Activated CD4-positive, alpha-beta memory T cell treated with anti-CD3 and anti-CD28 coated beads, Interleukin-2, amount 10 ng/mL, durations not matched to agents 7 days and 5 days (primary cell): ENCODE measurements around the gene IL1R1. TPM values are rescaled to one million over a fixed set of nuclear protein-coding genes. Genes with fewer than 3 reads are reported as not detected.

Source experiments
- CTCF ChIA-PET: fragments of 350-600 bp; sonication (Branson Sonifier 250); formaldehyde crosslinking; loops from one replicate; lab custom pipeline; 2021; ENCODE audit warnings: antibody characterized with exemption, inconsistent platforms; lab: Charles Lee
- POLR2A ChIA-PET: fragments of 350-600 bp; sonication (Branson Sonifier 250); formaldehyde crosslinking; loops from one replicate; lab custom pipeline; 2021; ENCODE audit warnings: antibody characterized with exemption; lab: Charles Lee
- DNase-seq: peaks from one replicate; pipeline ENCODE4 v3.0.0-alpha.2; 2020
- H3K27ac Mint-ChIP-seq: one replicate; pipeline ENCODE4 v1.8.0; 2021; ENCODE audit warnings: mild to moderate bottlenecking, mixed read lengths
- H3K27me3 Mint-ChIP-seq: one replicate; pipeline ENCODE4 v1.8.0; 2021; ENCODE audit warnings: mixed read lengths
- H3K36me3 Mint-ChIP-seq: one replicate; pipeline ENCODE4 v1.8.0; 2021; ENCODE audit warnings: low read depth, mixed read lengths
- H3K4me1 Mint-ChIP-seq: one replicate; pipeline ENCODE4 v1.8.0; 2021; ENCODE audit warnings: mixed read lengths
- H3K4me3 Mint-ChIP-seq: one replicate; pipeline ENCODE4 v1.8.0; 2021; ENCODE audit warnings: mild to moderate bottlenecking, mixed read lengths
- H3K9me3 Mint-ChIP-seq: one replicate; pipeline ENCODE4 v1.8.0; 2021; ENCODE audit warnings: mixed read lengths
- total RNA-seq, 2 experiments: library from RNA; stranded (reverse); gene quantifications; one replicate each; pipeline ENCODE4 v1.2.3, GENCODE V29; 2021

IL1R1 gene
- total RNA-seq, 2 experiments from 2014 or later, result 1.3 to 1.5 TPM

DNA sequence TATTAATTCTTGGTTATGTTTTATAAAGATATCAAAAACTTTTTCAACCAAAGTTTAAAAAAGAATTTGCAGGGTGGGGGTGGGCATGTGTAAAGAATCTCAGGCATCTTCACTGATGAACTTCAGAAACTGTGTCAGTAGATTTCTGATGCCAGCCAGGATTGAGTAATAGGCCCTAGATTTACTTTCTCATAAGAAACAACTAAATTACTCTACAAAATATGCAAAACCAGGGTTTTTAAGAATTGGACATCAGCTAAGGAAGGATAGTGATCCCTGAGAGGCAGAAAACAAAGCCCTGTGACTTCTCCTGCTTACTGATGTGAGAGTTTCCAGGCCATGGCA is 11.9 kb upstream of the IL1R1 start:
- H3K4me3 Mint-ChIP-seq, result no peak overlapping the region
- ChIA-PET CTCF (interaction anchor here (0.6 kb wide), 1 partner anchor 202 kb away, joined by 3 read pairs; no protein-coding TSS in a partner anchor), POLR2A (no interaction called here)
- H3K36me3 Mint-ChIP-seq, result no peaks in the 10 kb centered on the region
- H3K4me1 Mint-ChIP-seq, result peaks cover 4% of the 10 kb centered on the region
- H3K27me3 Mint-ChIP-seq, result peaks cover 2% of the 10 kb centered on the region
- H3K9me3 Mint-ChIP-seq, result peaks cover 14% of the 10 kb centered on the region
- no peak for DNase-seq
- no peak overlapping the region for H3K27ac Mint-ChIP-seq

GRCh38 chr2:102131564-102131963 is 11.0 kb upstream of the IL1R1 start:
- peaks cover 1% of the 10 kb centered on the region for H3K27me3 Mint-ChIP-seq
- POLR2A ChIA-PET, result no interaction called here
- CTCF ChIA-PET, result no interaction called here
- peaks cover 5% of the 10 kb centered on the region for H3K4me1 Mint-ChIP-seq
- H3K27ac Mint-ChIP-seq, result no peak overlapping the region
- no peaks in the 10 kb centered on the region for H3K36me3 Mint-ChIP-seq
- no peak overlapping the region for H3K4me3 Mint-ChIP-seq
- H3K9me3 Mint-ChIP-seq, result peaks cover 15% of the 10 kb centered on the region
- no peak for DNase-seq

DNA sequence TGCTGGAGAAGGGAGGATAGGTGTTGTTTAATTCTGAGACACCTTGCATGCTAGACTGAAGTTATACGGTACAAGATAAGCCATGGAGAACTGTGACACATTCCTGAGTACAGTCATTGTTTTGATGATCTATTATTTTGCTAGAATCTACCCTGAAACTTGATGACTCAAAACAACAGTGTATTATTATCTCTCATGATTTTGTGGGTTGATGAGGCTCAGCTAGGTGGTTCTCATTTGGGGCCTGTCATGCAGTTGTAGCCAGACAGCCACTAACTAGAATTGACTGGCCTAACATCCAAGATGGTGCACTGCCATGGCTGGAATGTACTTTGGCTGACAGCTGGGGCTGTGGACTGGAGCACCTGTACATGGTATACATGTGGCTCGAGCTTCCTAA is 5.4 kb upstream of the IL1R1 start:
- H3K27ac Mint-ChIP-seq, result no peak overlapping the region
- ChIA-PET POLR2A (interaction anchor here (0.9 to 1.0 kb wide), 2 partner anchors 54 to 56 kb away, joined by 3 read pairs; no protein-coding TSS in a partner anchor), CTCF (interaction anchor here (0.5 to 1.1 kb wide), 2 partner anchors 131 to 362 kb away, joined by 3 to 4 read pairs; no protein-coding TSS in a partner anchor)
- no peak for DNase-seq
- H3K27me3 Mint-ChIP-seq, result peaks cover 24% of the 10 kb centered on the region
- peaks cover 28% of the 10 kb centered on the region for H3K4me1 Mint-ChIP-seq
- peaks cover 25% of the 10 kb centered on the region for H3K9me3 Mint-ChIP-seq
- H3K4me3 Mint-ChIP-seq, result no peak overlapping the region
- H3K36me3 Mint-ChIP-seq, result peaks cover 29% of the 10 kb centered on the region

DNA sequence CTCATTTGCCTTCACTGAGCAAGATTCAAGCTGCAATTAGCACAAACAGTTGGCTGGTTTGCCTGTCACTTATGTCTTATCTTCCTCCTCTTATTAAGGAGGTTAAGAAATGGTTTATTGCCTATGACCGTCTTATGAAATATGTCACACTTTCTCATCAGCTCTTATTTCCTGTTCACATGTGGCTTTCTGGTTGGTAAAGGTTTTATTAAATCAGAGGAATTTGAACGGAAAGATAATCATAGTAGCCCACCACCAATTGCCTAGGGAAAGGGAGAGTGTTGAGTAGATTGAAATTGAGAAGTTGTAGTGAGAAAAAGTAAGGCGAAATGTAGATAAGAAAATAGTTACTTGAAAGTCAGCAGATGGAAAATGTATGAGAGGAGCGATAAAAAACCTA is 4.2 kb upstream of the IL1R1 start:
- Mint-ChIP-seq H3K4me3 (no peak overlapping the region), H3K4me1 (peaks cover 31% of the 10 kb centered on the region), H3K36me3 (peaks cover 36% of the 10 kb centered on the region), H3K27ac (no peak overlapping the region), H3K27me3 (peaks cover 32% of the 10 kb centered on the region), H3K9me3 (peaks cover 28% of the 10 kb centered on the region)
- no peak for DNase-seq
- ChIA-PET CTCF (interaction anchor here (1.1 kb wide), 1 partner anchor 102 kb away, joined by 3 read pairs; no protein-coding TSS in a partner anchor), POLR2A (no interaction called here)

DNA sequence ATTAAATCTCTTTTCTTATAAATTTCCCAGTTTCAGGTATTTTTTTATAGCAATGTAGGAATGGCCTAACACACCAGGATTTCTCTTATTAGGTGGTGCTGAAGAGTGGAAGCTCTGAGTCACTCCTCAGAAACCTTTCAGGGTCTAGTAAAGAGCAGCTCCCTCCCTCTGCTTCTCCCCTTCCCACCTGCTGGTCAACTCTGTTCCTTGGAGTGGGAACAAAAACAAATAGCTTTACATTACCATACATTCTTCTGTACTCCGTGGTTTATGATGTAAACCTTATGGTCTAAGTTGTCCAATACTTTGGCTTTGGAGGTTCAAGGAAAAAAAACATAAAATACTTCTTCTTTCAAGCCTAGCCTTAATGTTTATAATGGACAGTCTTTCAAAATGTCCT is 2.7 kb upstream of the IL1R1 start:
- Mint-ChIP-seq H3K27me3 (peaks cover 36% of the 10 kb centered on the region), H3K9me3 (peaks cover 34% of the 10 kb centered on the region), H3K27ac (no peak overlapping the region), H3K4me3 (no peak overlapping the region), H3K4me1 (peaks cover 31% of the 10 kb centered on the region), H3K36me3 (peaks cover 49% of the 10 kb centered on the region)
- DNase-seq, result no peak
- CTCF ChIA-PET, result interaction anchor here (1.1 to 1.2 kb wide), 2 partner anchors 9 to 120 kb away, joined by 3 read pairs; no protein-coding TSS in a partner anchor
- POLR2A ChIA-PET, result no interaction called here

GRCh38 chr2:102140377-102140776 is 2.2 kb upstream of the IL1R1 start:
- Mint-ChIP-seq H3K36me3 (peaks cover 53% of the 10 kb centered on the region), H3K27me3 (peaks cover 36% of the 10 kb centered on the region), H3K4me1 (peaks cover 31% of the 10 kb centered on the region), H3K27ac (no peak overlapping the region), H3K9me3 (peaks cover 39% of the 10 kb centered on the region), H3K4me3 (no peak overlapping the region)
- ChIA-PET CTCF (interaction anchor here (1.1 to 1.2 kb wide), 2 partner anchors 8 to 120 kb away, joined by 3 read pairs; no protein-coding TSS in a partner anchor), POLR2A (no interaction called here)
- no peak for DNase-seq

DNA sequence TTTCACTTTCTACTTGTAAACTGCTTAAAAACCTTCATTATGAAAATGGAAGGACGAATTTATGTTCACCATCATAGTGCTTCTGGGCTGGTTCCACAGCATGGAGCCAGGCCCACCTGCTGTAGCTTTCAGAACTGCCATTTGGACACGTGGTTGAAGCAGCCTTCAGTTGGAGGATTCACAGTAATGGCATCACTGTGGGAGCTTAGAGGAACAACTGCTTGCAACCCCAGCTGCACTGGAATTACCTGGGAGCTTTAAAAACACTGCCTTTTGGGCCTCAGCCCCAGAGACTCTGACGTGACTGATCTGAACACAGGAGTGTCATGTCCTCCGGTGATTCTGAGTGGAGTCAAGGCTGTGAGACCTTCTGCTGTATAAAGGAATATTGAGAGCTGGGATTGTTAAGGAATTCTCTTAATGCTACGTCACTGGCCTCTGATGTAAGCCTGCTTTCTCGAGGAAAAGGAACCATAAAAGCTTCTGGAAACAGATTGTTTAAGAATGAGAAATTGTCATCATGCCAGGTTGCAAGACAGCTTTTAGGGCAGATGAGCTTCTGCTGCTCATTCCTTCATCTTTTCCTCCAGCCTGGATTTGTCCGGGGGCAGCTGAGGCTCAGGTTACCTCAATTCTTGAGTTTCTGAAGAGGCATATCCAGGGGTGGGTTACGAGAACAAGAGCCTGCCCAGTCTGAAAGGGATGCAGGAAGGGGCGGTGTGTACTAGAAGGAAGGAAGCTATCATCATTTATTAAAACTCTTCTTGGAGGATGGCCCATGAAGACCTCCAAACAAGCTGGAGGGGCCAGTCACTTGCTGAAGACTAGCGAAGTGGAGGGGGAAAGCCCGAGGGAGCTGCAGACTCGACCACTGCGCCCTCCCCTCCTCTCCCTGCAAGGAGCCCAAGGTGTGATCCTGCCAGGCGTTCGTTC is 1.3 kb upstream of the IL1R1 start:
- Mint-ChIP-seq H3K27me3 (peaks cover 36% of the 10 kb centered on the region), H3K4me3 (no peak overlapping the region), H3K9me3 (peaks cover 44% of the 10 kb centered on the region), H3K27ac (no peak overlapping the region), H3K36me3 (peaks cover 58% of the 10 kb centered on the region), H3K4me1 (peaks cover 31% of the 10 kb centered on the region)
- ChIA-PET POLR2A (no interaction called here), CTCF (interaction anchor here (0.6 to 1.9 kb wide), 3 partner anchors 99 to 257 kb away, joined by 3 to 6 read pairs (median 3); no protein-coding TSS in a partner anchor)
- DNase-seq, result no peak

DNA sequence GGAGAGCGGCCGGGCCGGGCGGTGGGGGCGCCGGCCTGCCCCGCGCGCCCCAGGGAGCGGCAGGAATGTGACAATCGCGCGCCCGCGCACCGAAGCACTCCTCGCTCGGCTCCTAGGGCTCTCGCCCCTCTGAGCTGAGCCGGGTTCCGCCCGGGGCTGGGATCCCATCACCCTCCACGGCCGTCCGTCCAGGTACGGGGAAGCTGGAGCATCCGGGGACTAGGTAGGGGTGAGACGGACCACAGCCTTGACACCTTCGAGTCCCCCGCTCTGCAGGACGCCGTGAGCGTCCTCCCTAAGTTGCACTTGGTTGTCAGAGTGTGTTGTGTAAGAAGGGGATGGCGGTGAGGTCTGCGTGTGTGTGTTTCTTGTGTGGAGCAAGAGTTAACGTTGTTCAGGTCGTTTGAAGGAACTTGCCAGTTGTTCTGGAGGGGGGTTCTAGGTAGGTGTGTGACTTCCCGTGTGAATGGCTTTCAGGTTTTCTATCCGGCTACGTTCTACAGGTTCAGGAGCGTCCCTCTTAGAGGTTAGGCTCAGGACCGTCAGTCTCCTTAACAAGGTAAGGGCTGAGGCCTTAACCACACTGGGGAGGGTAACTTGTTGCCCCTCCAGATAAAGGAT is 393 bp downstream of the IL1R1 start:
- CTCF ChIA-PET, result interaction anchor here (1.9 kb wide), 1 partner anchor 98 kb away, joined by 6 read pairs; no protein-coding TSS in a partner anchor
- peaks cover 36% of the 10 kb centered on the region for H3K27me3 Mint-ChIP-seq
- POLR2A ChIA-PET, result no interaction called here
- H3K4me3 Mint-ChIP-seq, result peak overlapping the region; percentile 57
- peaks cover 21% of the 10 kb centered on the region for H3K4me1 Mint-ChIP-seq
- DNase-seq, result no peak
- no peak overlapping the region for H3K27ac Mint-ChIP-seq
- H3K36me3 Mint-ChIP-seq, result peaks cover 63% of the 10 kb centered on the region
- peaks cover 56% of the 10 kb centered on the region for H3K9me3 Mint-ChIP-seq

DNA sequence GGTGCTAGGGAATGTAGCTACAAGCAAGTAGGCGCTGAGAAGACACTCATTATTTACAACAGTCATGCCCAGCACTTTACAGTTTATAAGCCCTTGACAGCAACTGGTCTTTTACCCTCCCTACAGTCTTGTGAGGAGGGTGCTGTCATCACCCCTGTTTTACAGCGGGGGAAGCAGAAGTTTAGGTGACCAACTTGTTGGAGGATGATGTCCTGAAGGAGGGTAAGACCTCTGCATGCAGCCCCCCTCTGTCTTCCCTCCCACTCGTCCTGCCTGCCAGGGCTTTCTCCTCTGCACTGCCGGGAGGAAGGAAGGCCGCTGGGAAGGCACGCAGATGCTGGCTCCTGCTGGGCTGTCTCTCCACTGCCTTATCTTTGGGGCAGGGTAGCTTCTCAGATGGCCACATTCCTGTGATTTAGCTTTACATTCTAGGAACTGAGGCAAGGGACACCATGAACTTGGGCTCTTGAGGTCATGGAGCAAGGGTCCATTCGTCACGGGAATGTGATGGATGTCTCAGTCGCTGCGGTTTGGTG is 972 bp downstream of the IL1R1 start:
- ChIA-PET CTCF (no interaction called here), POLR2A (no interaction called here)
- Mint-ChIP-seq H3K27ac (no peak overlapping the region), H3K9me3 (peaks cover 54% of the 10 kb centered on the region), H3K27me3 (peaks cover 34% of the 10 kb centered on the region), H3K4me3 (peak overlapping the region; percentile 57), H3K36me3 (peaks cover 64% of the 10 kb centered on the region), H3K4me1 (peaks cover 15% of the 10 kb centered on the region)
- no peak for DNase-seq

- Mint-ChIP-seq H3K4me1 (peaks cover 11% of the 10 kb centered on the region), H3K9me3 (peaks cover 58% of the 10 kb centered on the region), H3K4me3 (no peak overlapping the region), H3K27me3 (peaks cover 34% of the 10 kb centered on the region), H3K36me3 (peaks cover 68% of the 10 kb centered on the region), H3K27ac (no peak overlapping the region)
- no peak for DNase-seq
- ChIA-PET CTCF (no interaction called here), POLR2A (no interaction called here)
Observed at GRCh38 chr2:102144128-102144527, 1.6 kb downstream of the IL1R1 start.

GRCh38 chr2:102145107-102145506 is 2.6 kb downstream of the IL1R1 start:
- Mint-ChIP-seq H3K27ac (no peak overlapping the region), H3K9me3 (peaks cover 61% of the 10 kb centered on the region), H3K36me3 (peaks cover 65% of the 10 kb centered on the region), H3K27me3 (peaks cover 32% of the 10 kb centered on the region), H3K4me3 (no peak overlapping the region), H3K4me1 (peaks cover 10% of the 10 kb centered on the region)
- ChIA-PET CTCF (no interaction called here), POLR2A (no interaction called here)
- DNase-seq, result no peak

- Mint-ChIP-seq H3K27ac (no peak overlapping the region), H3K4me3 (no peak overlapping the region), H3K36me3 (peaks cover 57% of the 10 kb centered on the region), H3K4me1 (peaks cover 9% of the 10 kb centered on the region), H3K27me3 (peaks cover 24% of the 10 kb centered on the region), H3K9me3 (peaks cover 65% of the 10 kb centered on the region)
- DNase-seq, result no peak
- ChIA-PET CTCF (no interaction called here), POLR2A (no interaction called here)
Observed at GRCh38 chr2:102145934-102146333, 3.4 kb downstream of the IL1R1 start.

DNA sequence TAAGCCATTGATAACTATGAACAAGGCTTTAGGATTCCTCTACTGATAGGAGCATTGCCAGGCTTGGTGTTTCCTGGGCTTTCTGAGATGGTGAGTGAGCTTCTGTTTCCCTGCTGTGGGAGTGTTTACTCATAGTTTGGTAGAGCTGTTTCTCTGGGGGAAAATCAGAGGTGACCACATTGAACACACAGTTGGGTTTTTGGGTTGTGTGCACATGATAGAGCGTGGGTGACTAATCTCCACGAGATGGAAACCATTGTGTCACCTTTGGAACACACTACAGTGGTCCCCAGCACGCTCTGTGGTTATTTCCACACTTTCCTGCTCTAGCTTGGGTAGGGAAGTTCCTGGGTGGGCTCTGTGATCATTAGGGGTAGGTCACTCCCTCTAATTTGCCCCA is 5.4 kb downstream of the IL1R1 start:
- peaks cover 5% of the 10 kb centered on the region for H3K4me1 Mint-ChIP-seq
- no peak overlapping the region for H3K27ac Mint-ChIP-seq
- H3K9me3 Mint-ChIP-seq, result peaks cover 66% of the 10 kb centered on the region
- CTCF ChIA-PET, result interaction anchor here (1.1 to 1.5 kb wide), 3 partner anchors 8 to 128 kb away, joined by 3 read pairs; no protein-coding TSS in a partner anchor
- H3K36me3 Mint-ChIP-seq, result peaks cover 45% of the 10 kb centered on the region
- POLR2A ChIA-PET, result no interaction called here
- DNase-seq, result peak; percentile 23
- peaks cover 8% of the 10 kb centered on the region for H3K27me3 Mint-ChIP-seq
- H3K4me3 Mint-ChIP-seq, result no peak overlapping the region
